HepG2 (cell line): Measurements from ENCODE around the gene LGALS16. TPM values are rescaled to one million over a fixed set of nuclear protein-coding genes. Genes with fewer than 3 reads are reported as not detected.

Experiments
- ATAC-seq: fragments of 200-7000 bp; cut with Tn5 transposase; 3 replicates; pipeline ENCODE4 v1.9.1; 2020; ENCODE audit warnings: mild to moderate bottlenecking, moderate library complexity
- BruUV-seq: library from RNA; stranded (reverse); fragments of 400-500 nt; replicated peaks from 2 replicates; lab custom pipeline; 2021; lab: Mats Ljungman, UMichigan
- CTCF ChIA-PET: fragments of 300-600 bp; formaldehyde crosslinking; extraction: SDS; loops from one replicate; lab custom pipeline; 2021; ENCODE audit warnings: low total read pairs, inconsistent platforms, low intra/inter-chr PET ratio; lab: Yijun Ruan, JAX
- POLR2A ChIA-PET: fragments of 350-600 bp; sonication (Branson Sonifier 250); formaldehyde crosslinking; loops from one replicate; lab custom pipeline; 2020; ENCODE audit warnings: antibody characterized with exemption, inconsistent platforms; lab: Yijun Ruan, JAX
- DNase-seq: peaks from one replicate; pipeline ENCODE4 v3.0.0-alpha.2; 2015; ENCODE audit warnings: low spot score
- FAIRE-seq: peaks from 3 replicates; lab custom pipeline; 2011; peaks lifted over from hg19 to GRCh38; lab: Jason Lieb, UNC
- H2AFZ ChIP-seq: one replicate; pipeline ENCODE4 v1.6.1; 2011; ENCODE audit warnings: low read length, inconsistent platforms
- H3K27ac ChIP-seq: fragments of 300-600 bp; 3 replicates; pipeline ENCODE4 v1.8.0; 2011; ENCODE audit warnings: mixed run types, mild to moderate bottlenecking, mixed read lengths, low read length, inconsistent platforms; ENCODE audit not compliant: insufficient read depth; ENCODE audit errors: extremely low read length
- H3K27me3 ChIP-seq, 2 experiments: fragments of 200-600 bp in 1 of 2; 2 replicates in 1 of 2; 3 replicates in 1 of 2; pipeline versions ENCODE4 v1.6.0 to v1.8.0; 2011; ENCODE audit warnings: low read length in 2 of 2, mild to moderate bottlenecking in 2 of 2, moderate library complexity in 2 of 2, inconsistent platforms in 1 of 2; ENCODE audit not compliant: insufficient read depth in 2 of 2, control insufficient read depth in 1 of 2
- H3K36me3 ChIP-seq, 2 experiments: fragments of 200-600 bp in 1 of 2; replicated peaks in 1 of 2; 2 replicates in 1 of 2; 3 replicates in 1 of 2; pipeline versions ENCODE4 v1.5.1 to v1.8.0; 2011; ENCODE audit warnings: low read length in 2 of 2, inconsistent platforms in 1 of 2; ENCODE audit not compliant: insufficient read depth in 2 of 2, control insufficient read depth in 1 of 2
- H3K4me1 ChIP-seq: 2 replicates; pipeline ENCODE4 v1.5.1; 2012; ENCODE audit warnings: low read length, inconsistent platforms; ENCODE audit not compliant: insufficient read depth
- H3K4me2 ChIP-seq: 2 replicates; pipeline ENCODE4 v1.6.0; 2011; ENCODE audit warnings: low read depth, low read length, inconsistent platforms
- H3K4me3 ChIP-seq, 3 experiments: fragments of 200-600 bp in 1 of 3; sonication (generic), shearing (Covaris generic) in 1 of 3; replicated peaks in 1 of 3; 2 replicates each; pipeline ENCODE4 v1.5.1; 2011 to 2016; ENCODE audit warnings: low read length in 3 of 3, inconsistent platforms in 2 of 3, low read depth in 2 of 3, mild to moderate bottlenecking in 2 of 3, control low read depth in 1 of 3, mixed read lengths in 1 of 3; ENCODE audit not compliant: insufficient read depth in 1 of 3
- H3K79me2 ChIP-seq: one replicate; pipeline ENCODE4 v1.6.1; 2011; ENCODE audit warnings: low read length, inconsistent platforms; ENCODE audit not compliant: insufficient read depth
- H3K9ac ChIP-seq: 2 replicates; pipeline ENCODE4 v1.6.0; 2011; ENCODE audit warnings: mild to moderate bottlenecking, low read depth, low read length, inconsistent platforms; ENCODE audit not compliant: insufficient read depth
- H3K9me3 ChIP-seq: 2 replicates; pipeline ENCODE4 v1.5.1; 2012; ENCODE audit warnings: mild to moderate bottlenecking, low read length
- H4K20me1 ChIP-seq: 2 replicates; pipeline ENCODE4 v1.6.0; 2011; ENCODE audit warnings: inconsistent platforms, mild to moderate bottlenecking, low read length, moderate library complexity; ENCODE audit not compliant: insufficient read depth
- CENPX ChIP-seq: sonication (generic); formaldehyde crosslinking; IDR thresholded peaks from 2 replicates; pipeline ENCODE4 v1.9.0; 2021; ENCODE audit warnings: mild to moderate bottlenecking, missing genetic modification reagents, moderate library complexity
- ESRRA ChIP-seq: sonication (generic); formaldehyde crosslinking; IDR thresholded peaks from 2 replicates; pipeline ENCODE4 v1.5.1; 2020; ENCODE audit warnings: mild to moderate bottlenecking, low read depth, missing genetic modification reagents
- KLF6 ChIP-seq: IDR thresholded peaks from 2 replicates; pipeline ENCODE4 v1.8.0; 2016; ENCODE audit warnings: missing biosample characterization, missing genetic modification reagents
- MYNN ChIP-seq: sonication (generic); formaldehyde crosslinking; IDR thresholded peaks from 2 replicates; pipeline ENCODE4 v1.4.0; 2020; ENCODE audit warnings: mild to moderate bottlenecking, low read depth, missing genetic modification reagents
- NFE2 ChIP-seq: sonication (generic); formaldehyde crosslinking; IDR thresholded peaks from 2 replicates; pipeline ENCODE4 v1.4.0; 2020; ENCODE audit warnings: missing genetic modification reagents
- PRPF4 ChIP-seq: fragments of 200-400 bp; formaldehyde crosslinking; IDR thresholded peaks from 2 replicates; pipeline ENCODE4 v1.6.1; 2016; ENCODE audit warnings: low read length, low read depth; ENCODE audit not compliant: poor library complexity, severe bottlenecking
- TCF12 ChIP-seq, 2 experiments: fragments of 450-650 bp in 1 of 2; sonication (generic) in 1 of 2; formaldehyde crosslinking in 1 of 2; IDR thresholded peaks; 2 replicates each; pipeline versions ENCODE4 v1.6.1 to v1.8.0; 2017 to 2022; ENCODE audit warnings: antibody characterized with exemption in 1 of 2, mild to moderate bottlenecking in 1 of 2, missing genetic modification reagents in 1 of 2, moderate library complexity in 1 of 2
- ZBTB25 ChIP-seq: IDR thresholded peaks from 2 replicates; pipeline ENCODE4 v1.6.1; 2018; ENCODE audit warnings: missing genetic modification reagents
- ZNF772 ChIP-seq: sonication (generic); formaldehyde crosslinking; IDR thresholded peaks from 2 replicates; pipeline ENCODE4 v1.5.0; 2020; ENCODE audit warnings: mild to moderate bottlenecking, missing genetic modification reagents
- in situ Hi-C: cut with HindIII; loops from 2 replicates; pipeline ENCODE4 v1.10.0; 2017; ENCODE audit warnings: low pct_unique_long_range_greater_than_20kb; ENCODE audit not compliant: extremely low pct_ligation_motif_present
- intact Hi-C: fragments of 100-400 bp; cut with micrococcal nuclease; formaldehyde crosslinking; loops from one replicate; pipeline ENCODE4 v1.10.0; 2022; ENCODE audit not compliant: unreplicated experiment
- polyA plus RNA-seq, 8 experiments: library from polyadenylated mRNA; depleted of rRNA in 3 of 8; stranded (reverse) in 7 of 8; unstranded in 1 of 8; fragments of >200 nt; fragmentation: Illumina TruSeq in 4 of 8; extraction: Trizol in 4 of 8; gene quantifications; 2 replicates each; pipeline versions ENCODE4 v1.2.1 to v1.2.3, GENCODE V29; 2011 to 2016; ENCODE audit warnings: low read depth in 4 of 8, missing spikeins in 1 of 8, mixed read lengths in 1 of 8; ENCODE audit not compliant: insufficient read depth in 1 of 8
- total RNA-seq, 5 experiments: library from RNA; depleted of rRNA; stranded (reverse); fragments of >200 nt; fragmentation: Illumina TruSeq; extraction: Trizol; gene quantifications; 2 replicates each; pipeline ENCODE4 v1.2.3, GENCODE V29; 2016; ENCODE audit warnings: low read depth in 1 of 5
- TF ChIP-seq, protein P1 (sequence below), 2 experiments: fragments of 450-650 bp in 1 of 2; sonication (generic) in 1 of 2; formaldehyde crosslinking; IDR thresholded peaks; 2 replicates each; pipeline versions ENCODE4 v1.5.0 to v1.8.0; 2020 to 2022; ENCODE audit warnings: mild to moderate bottlenecking in 1 of 2, missing genetic modification reagents in 1 of 2

LGALS16 gene
- total and polyA plus RNA-seq, 2 of the 13 experiments (the other 11 are each of a cell fraction or from before 2014, with no cell fraction given) = not detected

DNA sequence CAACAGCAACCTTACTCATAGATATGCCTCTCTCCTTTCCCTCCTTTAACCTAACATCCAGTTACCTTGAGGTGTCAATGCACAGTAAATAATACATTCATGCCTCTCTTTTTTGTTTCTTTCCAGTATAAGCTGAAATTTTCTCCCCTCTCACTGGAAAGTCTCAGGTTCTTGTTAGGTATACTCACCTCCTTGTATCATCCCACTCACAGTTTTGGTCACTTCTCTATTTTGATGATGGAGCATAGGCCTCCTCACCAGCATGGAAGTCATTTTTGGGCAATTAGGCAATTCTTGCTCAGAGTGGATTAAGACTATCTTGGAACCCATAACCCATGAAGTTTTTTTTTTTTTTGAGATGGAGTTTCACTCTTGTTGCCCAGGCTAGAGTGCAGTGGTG, 42.8 kb downstream of the LGALS16 start:
- H3K9me3 ChIP-seq = no peaks in the 10 kb centered on the region
- no peak overlapping the region for H3K9ac ChIP-seq
- H3K4me3 ChIP-seq = no peak overlapping the region
- no peaks in the 10 kb centered on the region for H4K20me1 ChIP-seq
- no peak overlapping the region for H3K4me2 ChIP-seq
- TF ChIP-seq NFE2 (CRISPR knock-in tag) (no peak), ZBTB25 (CRISPR knock-in tag) (no peak), ESRRA (CRISPR knock-in tag) (no peak), KLF6 (CRISPR knock-in tag) (no peak), CENPX (CRISPR knock-in tag) (no peak), ZNF772 (no peak), PRPF4 (no peak), TCF12 (IDR thresholded peaks at IDR 0.05) (no peak), TCF12 (CRISPR knock-in tag; IDR thresholded peaks at IDR 0.05) (no peak), MYNN (CRISPR knock-in tag) (no peak)
- TF ChIP-seq, protein P1, sequence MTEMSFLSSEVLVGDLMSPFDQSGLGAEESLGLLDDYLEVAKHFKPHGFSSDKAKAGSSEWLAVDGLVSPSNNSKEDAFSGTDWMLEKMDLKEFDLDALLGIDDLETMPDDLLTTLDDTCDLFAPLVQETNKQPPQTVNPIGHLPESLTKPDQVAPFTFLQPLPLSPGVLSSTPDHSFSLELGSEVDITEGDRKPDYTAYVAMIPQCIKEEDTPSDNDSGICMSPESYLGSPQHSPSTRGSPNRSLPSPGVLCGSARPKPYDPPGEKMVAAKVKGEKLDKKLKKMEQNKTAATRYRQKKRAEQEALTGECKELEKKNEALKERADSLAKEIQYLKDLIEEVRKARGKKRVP (CRISPR knock-in tag; IDR thresholded peaks at IDR 0.05) = no peak
- DNase-seq (no peak), FAIRE-seq (no peak), ATAC-seq (no peak)
- H2AFZ ChIP-seq = no peak overlapping the region
- no peaks in the 10 kb centered on the region for H3K36me3 ChIP-seq
- H3K4me1 ChIP-seq = peaks cover 37% of the 10 kb centered on the region
- no peaks in the 10 kb centered on the region for H3K79me2 ChIP-seq
- H3K27me3 ChIP-seq = peaks cover 2 to 3% of the 10 kb centered on the region in 2 experiments; a peak in 2 of 5 replicates
- no peak overlapping the region for H3K27ac ChIP-seq
- CTCF ChIA-PET = no interaction called here
- POLR2A ChIA-PET = no interaction called here
- intact Hi-C loops (no loop called here), in situ Hi-C loops (no loop called here)
- no TSS peak for BruUV-seq
